SKM-1 treated with dmso at 0.1 percent for 144 hours (cell line): Measurements from ENCODE around the gene PTPRT.

Experiments used
- DNase-seq: peaks from one replicate; lab custom pipeline; 2025; ENCODE audit not compliant: unreplicated experiment; lab: John Stamatoyannopoulos, UW

Gene PTPRT

GRCh38 chr20:43028470-43028869 lies 161.2 kb downstream of the PTPRT start:
- no peak for DNase-seq

- DNase-seq = no peak
These were observed 165.9 kb downstream of the PTPRT start for GRCh38 chr20:43023836-43024235.

- no peak for DNase-seq
These were observed 167.1 kb downstream of the PTPRT start for GRCh38 chr20:43022568-43022967.

- DNase-seq = no peak
These were observed 167.6 kb downstream of the PTPRT start for GRCh38 chr20:43022081-43022480.

GRCh38 chr20:43017241-43018030 lies 172.3 kb downstream of the PTPRT start:
- DNase-seq = no peak

GRCh38 chr20:43016257-43016656 lies 173.4 kb downstream of the PTPRT start:
- no peak for DNase-seq

- no peak for DNase-seq
These were observed 174.1 kb downstream of the PTPRT start for GRCh38 chr20:43015566-43015965.

- no peak for DNase-seq
These were observed 175.5 kb downstream of the PTPRT start for GRCh38 chr20:43014206-43014605.

GRCh38 chr20:43011491-43011890 lies 178.2 kb downstream of the PTPRT start:
- no peak for DNase-seq

GRCh38 chr20:43009532-43009931 lies 180.2 kb downstream of the PTPRT start:
- no peak for DNase-seq

GRCh38 chr20:43007525-43007924 lies 182.2 kb downstream of the PTPRT start:
- no peak for DNase-seq

- DNase-seq = no peak
These were observed 182.9 kb downstream of the PTPRT start for GRCh38 chr20:43006651-43007375.

GRCh38 chr20:43003318-43003944 lies 186.3 kb downstream of the PTPRT start:
- DNase-seq = no peak

- DNase-seq = no peak
These were observed 193.6 kb downstream of the PTPRT start for GRCh38 chr20:42996141-42996540.

- no peak for DNase-seq
These were observed 201.4 kb downstream of the PTPRT start for GRCh38 chr20:42988319-42988718.

- DNase-seq = no peak
These were observed 202.2 kb downstream of the PTPRT start for GRCh38 chr20:42987376-42988114.

- DNase-seq = no peak
These were observed 203.4 kb downstream of the PTPRT start for GRCh38 chr20:42986143-42986773.

- no peak for DNase-seq
These were observed 204.1 kb downstream of the PTPRT start for GRCh38 chr20:42985628-42986027.

GRCh38 chr20:42982218-42982617 lies 207.5 kb downstream of the PTPRT start:
- DNase-seq = no peak

GRCh38 chr20:42981253-42981652 lies 208.5 kb downstream of the PTPRT start:
- no peak for DNase-seq

GRCh38 chr20:42979720-42980119 lies 210.0 kb downstream of the PTPRT start:
- DNase-seq = no peak
